NCI-H82 treated with DMSO at 0.1 percent for 48 hours (cell line): ENCODE data around the gene SH3D19.
"Not testable (repeated sequence)": the region's sequence is repeated elsewhere in the genome, so short reads cannot be mapped to it uniquely, and the experiment has no call there.

Experiments
- DNase-seq: peaks from one replicate; lab custom pipeline; 2025; ENCODE audit not compliant: unreplicated experiment; lab: John Stamatoyannopoulos, UW

SH3D19 gene

DNA sequence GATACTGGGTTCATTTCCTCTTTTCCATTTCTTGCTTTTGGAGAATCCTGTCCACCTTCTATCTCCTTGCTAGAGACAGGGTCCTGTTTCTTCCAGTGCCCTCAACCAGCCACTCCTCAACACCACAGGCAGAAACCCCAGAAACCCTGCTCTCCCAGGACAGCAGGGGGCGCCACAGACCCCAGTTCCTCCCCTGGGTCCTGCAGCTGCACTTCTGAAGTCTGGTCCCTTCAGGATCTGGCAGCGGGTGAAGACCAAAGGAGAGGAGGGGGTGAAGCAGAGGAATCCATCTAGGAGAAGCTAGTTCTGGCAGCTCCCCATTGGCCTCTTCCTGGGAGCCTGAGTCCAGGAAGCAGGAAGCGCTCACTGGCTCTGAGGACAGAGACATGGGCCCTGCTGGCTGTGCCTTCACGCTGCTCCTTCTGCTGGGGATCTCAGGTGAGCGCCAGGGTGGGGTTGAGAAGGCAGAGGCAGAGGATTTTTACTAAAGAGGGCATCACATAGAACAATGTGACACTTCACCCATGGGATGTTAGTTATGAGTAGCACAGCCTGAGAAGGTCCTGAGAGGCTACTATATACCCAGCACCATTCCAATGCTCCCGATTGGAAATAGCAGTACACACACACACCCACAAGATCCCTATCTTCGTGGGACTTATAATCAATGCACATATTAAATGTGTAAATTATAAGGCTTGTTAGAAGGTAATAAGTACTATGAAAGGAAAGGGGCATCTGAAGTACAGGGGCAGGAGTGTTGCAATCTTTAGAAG lies 48.4 kb downstream of the SH3D19 start, which contains the start of gene PRSS48:
TSS of gene PRSS48 (plus strand) at position 375 of the 776 bp plus-strand sequence. CDS start at position 387, 12 bp downstream.
- peak; percentile 20 for DNase-seq

GRCh38 chr4:151268905-151269304 lies 56.5 kb downstream of the SH3D19 start:
- DNase-seq, result not testable (repeated sequence)

DNA sequence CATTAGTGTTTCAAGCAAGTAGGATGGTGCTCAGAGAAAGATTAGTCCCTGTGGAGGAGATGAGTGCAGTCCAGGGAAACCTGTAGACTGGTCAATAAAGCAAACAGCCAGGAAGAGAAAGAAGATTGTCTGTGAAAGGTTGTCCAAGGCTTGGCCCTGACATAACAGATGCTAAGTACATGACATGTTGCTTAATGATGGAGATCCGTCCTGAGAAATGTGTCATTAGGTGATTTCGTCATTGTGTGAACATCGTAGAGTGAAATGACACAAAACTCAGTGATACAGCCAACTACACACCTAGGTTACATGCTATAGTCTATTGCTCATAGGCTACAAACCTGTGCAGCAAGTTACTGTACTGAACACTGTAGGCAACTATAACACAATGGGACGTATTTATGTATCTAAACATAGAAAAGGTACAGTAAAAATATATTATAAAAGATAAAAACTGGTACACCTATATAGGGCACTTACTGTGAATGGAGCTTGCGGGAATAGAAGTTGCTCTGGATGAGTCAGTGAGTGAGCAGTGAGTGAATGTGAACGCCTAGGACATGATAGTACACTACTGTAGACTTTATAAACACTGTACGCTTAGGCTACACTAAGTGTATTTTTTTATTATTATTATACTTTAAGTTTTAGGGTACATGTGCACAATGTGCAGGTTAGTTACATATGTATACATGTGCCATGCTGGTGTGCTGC lies 57.4 kb downstream of the SH3D19 start:
- DNase-seq, result no peak

GRCh38 chr4:151267104-151267503 lies 58.3 kb downstream of the SH3D19 start:
- no peak for DNase-seq

- DNase-seq, result no peak
Observed at GRCh38 chr4:151266497-151266896, 58.9 kb downstream of the SH3D19 start.

GRCh38 chr4:151263455-151263854 lies 62.0 kb downstream of the SH3D19 start:
- no peak for DNase-seq

- no peak for DNase-seq
Observed at GRCh38 chr4:151260526-151260925, 64.9 kb downstream of the SH3D19 start.

- no peak for DNase-seq
Observed at GRCh38 chr4:151259752-151260151, 65.7 kb downstream of the SH3D19 start.

- no peak for DNase-seq
Observed at GRCh38 chr4:151257704-151258103, 67.7 kb downstream of the SH3D19 start.

GRCh38 chr4:151256134-151256533 lies 69.3 kb downstream of the SH3D19 start:
- DNase-seq, result no peak

GRCh38 chr4:151255680-151256079 lies 69.7 kb downstream of the SH3D19 start:
- DNase-seq, result not testable (repeated sequence)

DNA sequence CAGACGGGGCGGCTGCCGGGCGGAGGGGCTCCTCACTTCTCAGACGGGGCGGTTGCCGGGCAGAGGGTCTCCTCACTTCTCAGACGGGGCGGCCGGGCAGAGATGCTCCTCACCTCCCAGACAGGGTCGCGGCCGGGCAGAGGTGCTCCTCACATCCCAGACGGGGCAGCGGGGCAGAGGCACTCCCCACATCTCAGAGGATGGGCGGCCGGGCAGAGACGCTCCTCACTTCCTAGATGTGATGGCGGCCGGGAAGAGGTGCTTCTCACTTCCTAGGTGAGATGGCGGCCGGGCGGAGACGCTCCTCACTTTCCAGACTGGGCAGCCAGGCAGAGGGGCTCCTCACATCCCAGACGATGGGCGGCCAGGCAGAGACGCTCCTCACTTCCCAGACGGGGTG lies 70.2 kb downstream of the SH3D19 start:
- not testable (repeated sequence) for DNase-seq

DNA sequence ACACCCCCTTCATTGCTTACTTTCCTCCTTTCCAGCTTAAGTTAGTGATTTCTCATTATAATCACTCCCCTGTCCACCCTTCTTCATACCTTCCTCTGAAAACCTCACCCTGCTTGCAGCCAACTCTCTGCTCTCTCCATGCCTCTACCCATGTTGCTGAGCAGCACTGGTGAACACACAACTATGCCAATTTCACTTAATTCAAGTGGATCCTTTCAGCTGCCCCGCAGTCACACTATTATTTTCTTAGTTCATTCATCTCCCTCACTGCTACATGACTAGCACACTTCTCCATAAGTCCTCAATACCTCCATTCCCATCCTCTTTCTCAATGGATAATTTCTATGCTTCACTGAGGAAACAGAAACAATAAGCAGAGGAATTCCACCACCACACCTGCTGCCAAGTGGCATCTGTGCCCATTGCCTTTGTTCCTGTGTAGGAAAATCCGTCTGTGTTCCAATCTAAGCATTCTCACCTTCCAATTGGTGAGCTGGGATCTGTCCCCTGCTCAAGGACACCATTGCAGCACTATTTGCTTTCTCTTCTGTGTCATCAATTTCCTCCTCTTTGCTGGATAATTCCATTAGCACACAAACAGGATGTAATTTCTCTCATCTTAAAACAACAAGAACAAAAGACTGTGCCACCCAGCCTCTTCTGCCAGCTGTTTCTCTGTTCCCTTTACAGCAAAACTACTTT lies 73.7 kb downstream of the SH3D19 start:
- no peak for DNase-seq

DNA sequence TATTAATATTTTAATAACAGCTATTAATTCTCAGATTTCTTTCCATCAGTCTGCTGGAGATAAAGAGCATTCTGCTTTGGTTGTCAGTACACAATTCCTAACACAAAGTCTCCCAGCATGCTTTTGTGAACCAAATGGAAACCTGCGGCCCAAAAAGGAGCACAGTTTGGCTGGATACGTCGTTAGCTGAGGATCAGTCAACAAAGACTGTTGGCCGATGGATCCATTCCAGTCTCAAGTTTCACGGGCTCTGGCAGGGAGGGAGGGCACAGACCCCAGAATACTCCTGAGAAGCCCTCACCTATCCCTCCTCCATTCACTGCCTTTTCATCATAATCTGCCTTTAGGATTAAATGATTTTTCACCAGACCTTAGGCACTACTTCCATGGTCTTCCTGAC lies 74.7 kb downstream of the SH3D19 start:
- DNase-seq, result no peak

GRCh38 chr4:151248519-151248918 lies 76.9 kb downstream of the SH3D19 start:
- DNase-seq, result no peak

DNA sequence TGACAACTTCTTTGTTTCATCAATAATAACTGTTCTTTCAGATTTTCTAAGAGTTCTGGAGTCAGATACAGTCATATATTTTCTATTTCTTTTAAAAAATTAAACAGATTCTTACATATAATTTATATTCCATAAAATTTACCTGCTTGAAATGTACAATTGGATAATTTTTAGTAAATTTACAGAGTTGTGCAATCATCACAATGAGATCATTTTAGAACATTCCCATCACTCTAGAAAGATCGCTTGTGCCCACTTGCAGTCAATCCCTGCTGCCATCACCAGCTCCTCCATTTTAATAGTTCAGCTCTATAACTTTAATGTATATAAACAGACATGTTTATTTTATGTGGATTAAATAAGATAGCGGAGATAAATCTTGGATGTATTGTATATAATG lies 78.0 kb downstream of the SH3D19 start:
- no peak for DNase-seq

DNA sequence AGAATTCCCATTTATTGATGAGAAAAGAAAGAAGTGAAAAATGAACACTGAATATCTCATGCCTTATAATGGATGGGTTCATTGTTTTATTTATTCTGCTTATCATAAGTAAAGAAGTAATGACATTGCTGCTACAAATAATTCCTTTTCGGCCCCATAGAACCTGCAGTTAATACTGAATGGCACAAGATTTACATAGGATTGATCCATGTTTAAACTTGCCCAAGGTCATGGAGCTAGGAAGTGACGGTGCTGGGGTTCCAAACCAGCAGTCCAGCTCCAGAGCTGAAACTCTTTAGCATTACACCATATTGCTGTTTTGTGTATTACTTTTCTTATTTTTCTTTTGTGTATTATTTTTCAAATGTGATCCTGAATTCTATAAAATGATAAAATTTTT lies 78.7 kb downstream of the SH3D19 start:
- DNase-seq, result no peak

DNA sequence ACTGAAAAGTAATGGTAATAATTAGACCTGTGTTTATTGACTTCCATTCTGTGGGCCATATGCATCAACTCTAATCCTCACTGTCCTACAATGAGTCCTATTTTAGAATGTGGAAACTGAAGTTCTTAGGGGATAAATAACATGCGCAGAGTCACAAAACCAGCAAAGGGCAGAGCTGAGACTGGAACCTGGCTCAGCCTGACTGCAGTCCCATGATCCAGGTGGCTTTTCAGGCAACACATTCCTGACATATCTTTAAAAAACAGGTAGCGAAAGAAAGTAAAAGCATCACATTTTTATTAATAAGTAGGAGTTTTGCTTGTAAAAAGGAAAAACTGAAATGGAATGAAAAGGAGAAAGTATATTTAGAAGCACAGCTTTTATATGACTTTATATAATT lies 83.1 kb downstream of the SH3D19 start:
- no peak for DNase-seq

DNA sequence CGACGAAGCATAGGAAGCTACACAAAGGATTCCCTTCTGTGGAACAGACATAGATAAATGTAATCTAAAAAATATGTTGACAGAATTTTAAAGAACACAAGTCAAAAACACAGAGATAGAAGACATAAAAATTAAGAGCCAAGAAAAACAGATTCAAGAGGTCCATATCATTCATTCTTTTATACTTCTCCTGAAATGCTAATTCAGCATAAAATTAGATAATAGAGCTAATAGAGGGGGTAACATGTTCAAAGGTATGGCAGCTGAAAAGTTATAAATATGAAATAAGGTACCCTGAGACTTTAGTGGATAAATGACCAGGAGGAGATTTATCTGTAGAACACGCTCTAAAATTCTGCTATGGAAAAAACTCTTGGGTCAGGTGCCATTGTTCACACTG lies 85.8 kb downstream of the SH3D19 start:
- no peak for DNase-seq

GRCh38 chr4:151238477-151238876 lies 86.9 kb downstream of the SH3D19 start:
- no peak for DNase-seq

DNA sequence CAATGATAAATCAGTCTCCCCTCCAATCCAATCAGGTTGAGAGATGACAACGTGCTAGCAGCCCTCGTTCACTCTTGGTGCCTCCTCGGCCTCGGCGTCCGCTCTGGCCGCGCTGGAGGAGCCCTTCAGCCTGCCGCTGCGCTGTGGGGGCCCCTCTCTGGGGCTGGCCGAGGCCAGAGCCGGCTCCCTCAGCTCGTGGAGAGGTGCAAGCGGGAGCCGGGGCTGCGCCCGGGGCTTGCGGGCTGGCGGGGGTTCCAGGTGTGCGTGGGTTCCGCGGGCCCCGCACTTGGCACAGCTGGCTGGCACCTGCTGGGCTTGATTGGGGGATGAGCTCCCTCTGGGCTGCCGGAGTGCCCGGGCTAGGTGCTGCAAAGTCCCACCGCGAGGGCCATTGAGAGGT lies 89.4 kb downstream of the SH3D19 start:
- DNase-seq, result no peak

DNA sequence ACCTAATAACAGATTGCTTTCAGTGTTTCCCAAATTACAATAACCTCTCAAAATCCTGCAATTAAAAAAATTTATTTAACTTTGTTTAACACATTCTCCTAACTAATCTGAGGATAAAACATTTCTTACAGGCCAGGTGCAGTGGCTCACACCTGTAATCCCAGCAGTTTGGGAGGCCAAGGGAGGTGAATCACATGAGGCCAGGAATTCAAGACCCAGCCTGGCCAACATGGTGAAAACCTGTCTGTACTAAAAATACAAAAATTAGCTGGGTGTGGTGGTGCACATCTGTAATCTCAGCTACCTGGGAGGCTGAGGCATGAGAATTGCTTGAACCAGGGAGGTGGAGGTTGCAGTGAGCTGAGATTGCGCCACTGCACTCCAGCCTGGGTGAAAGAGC lies 90.0 kb downstream of the SH3D19 start:
- DNase-seq, result not testable (repeated sequence)
